PFSK-1 (cell line): Measurements from ENCODE around the gene ZNF385C.

Experiments used
- POLR2AphosphoS5 ChIP-seq: IDR thresholded peaks from 2 replicates; pipeline ENCODE4 v1.6.1; 2012; ENCODE audit warnings: low read depth, mild to moderate bottlenecking, control low read depth, low read length, moderate library complexity
- REST ChIP-seq, 2 experiments: IDR thresholded peaks; 2 replicates each; pipeline versions ENCODE4 v1.6.1 to v1.8.0; 2011 to 2012; ENCODE audit warnings: low read depth in 2 of 2, low read length in 2 of 2, control low read depth in 1 of 2, inconsistent platforms in 1 of 2, mild to moderate bottlenecking in 1 of 2, moderate library complexity in 1 of 2; ENCODE audit not compliant: insufficient read depth in 1 of 2
- TAF1 ChIP-seq: IDR thresholded peaks from 2 replicates; pipeline ENCODE4 v1.6.1; 2012; ENCODE audit warnings: low read length, control low read depth, borderline replicate concordance; ENCODE audit not compliant: insufficient read depth

- TF ChIP-seq POLR2AphosphoS5, result no peak
- no peak for TF ChIP-seq REST (IDR thresholded peaks at IDR 0.05; ENCODE audit: insufficient read depth in 1 of 2, low read depth in 2 of 2, low read length in 2 of 2)
- TF ChIP-seq TAF1, result no peak
Observed at GRCh38 chr17:42107597-42108576, 9.6 kb upstream of the ZNF385C start.
